Activated CD4-positive, alpha-beta T cell treated with anti-CD3 and anti-CD28 coated beads for 36 hours (primary cell): Measurements from ENCODE around the gene PPM1E. TPM values are rescaled to one million over a fixed set of nuclear protein-coding genes. Genes with fewer than 3 reads are reported as not detected.
A peak's percentile ranks its signal among the peaks of the same experiment; 100 is the strongest.

Experiments used
- ATAC-seq: fragments of 200-7000 bp; cut with Tn5 transposase; one replicate; pipeline ENCODE4 v1.10.0; 2021; ENCODE audit warnings: mild to moderate bottlenecking, moderate library complexity
- CTCF ChIA-PET: fragments of 350-600 bp; sonication (Branson Sonifier 250); formaldehyde crosslinking; loops from one replicate; lab custom pipeline; 2021; ENCODE audit warnings: antibody characterized with exemption; lab: Charles Lee
- POLR2A ChIA-PET: fragments of 350-600 bp; sonication (Branson Sonifier 250); formaldehyde crosslinking; loops from one replicate; lab custom pipeline; 2021; ENCODE audit warnings: antibody characterized with exemption, inconsistent platforms; lab: Charles Lee
- DNase-seq: peaks from one replicate; pipeline ENCODE4 v3.0.0-alpha.2; 2020
- H3K27ac Mint-ChIP-seq: one replicate; pipeline ENCODE4 v1.8.0; 2021; ENCODE audit warnings: mixed read lengths
- H3K27me3 Mint-ChIP-seq: one replicate; pipeline ENCODE4 v1.8.0; 2021; ENCODE audit warnings: mixed read lengths
- H3K36me3 Mint-ChIP-seq: one replicate; pipeline ENCODE4 v1.8.0; 2021; ENCODE audit warnings: low read depth, mixed read lengths
- H3K4me1 Mint-ChIP-seq: one replicate; pipeline ENCODE4 v1.8.0; 2021; ENCODE audit warnings: mixed read lengths
- H3K4me3 Mint-ChIP-seq: one replicate; pipeline ENCODE4 v1.8.0; 2021; ENCODE audit warnings: mild to moderate bottlenecking, moderate library complexity, mixed read lengths
- H3K9me3 Mint-ChIP-seq: one replicate; pipeline ENCODE4 v1.8.0; 2021; ENCODE audit warnings: low read depth, mixed read lengths
- intact Hi-C, 2 experiments: fragments of 100-400 bp; cut with DNase I in 1 of 2; cut with micrococcal nuclease in 1 of 2; formaldehyde crosslinking; loops; one replicate each; pipeline versions ENCODE4 v1.14.2 to v1.15.1; 2022 to 2024; cut with DNase I, micrococcal nuclease
- total RNA-seq, 2 experiments: library from RNA; stranded (reverse); gene quantifications; one replicate each; pipeline ENCODE4 v1.2.3, GENCODE V29; 2021

Gene PPM1E
- not detected for total RNA-seq

DNA sequence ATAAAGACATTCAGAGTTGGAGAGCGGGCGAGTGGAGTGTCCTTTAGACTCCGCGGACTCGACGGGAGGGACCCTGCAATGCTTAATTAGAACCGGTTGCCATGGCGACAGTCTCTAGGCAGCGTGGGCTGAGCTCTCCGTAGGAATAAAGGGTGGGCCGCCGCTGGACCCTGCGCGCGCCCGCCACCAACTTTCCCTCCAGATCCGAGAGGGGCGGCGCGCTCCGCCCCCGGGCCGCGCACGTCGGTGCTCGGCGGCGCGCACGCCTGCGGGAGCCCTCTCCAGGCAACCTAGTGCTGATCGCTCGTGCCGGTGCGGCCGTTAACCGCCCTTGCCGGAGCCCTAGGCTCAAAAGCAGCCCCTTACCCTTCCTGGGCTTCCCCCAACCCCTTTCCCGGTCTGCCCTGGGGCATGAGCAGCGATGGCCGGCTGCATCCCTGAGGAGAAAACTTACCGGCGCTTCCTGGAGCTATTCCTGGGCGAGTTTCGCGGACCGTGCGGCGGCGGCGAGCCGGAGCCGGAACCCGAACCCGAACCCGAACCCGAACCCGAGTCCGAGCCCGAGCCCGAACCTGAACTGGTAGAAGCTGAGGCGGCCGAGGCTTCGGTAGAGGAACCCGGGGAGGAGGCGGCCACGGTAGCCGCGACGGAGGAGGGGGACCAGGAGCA, at the start of gene PPM1E:
Gene PPM1E (plus strand): TSS at position 278 of the 669 bp plus-strand sequence.
- POLR2A ChIA-PET = interaction anchor here (0.6 to 0.8 kb wide), 2 partner anchors 125 to 130 kb away, joined by 3 to 5 read pairs; no protein-coding TSS in a partner anchor
- Mint-ChIP-seq H3K9me3 (no peaks in the 10 kb centered on the region), H3K27ac (no peak within 1 kb of the TSS)

DNA sequence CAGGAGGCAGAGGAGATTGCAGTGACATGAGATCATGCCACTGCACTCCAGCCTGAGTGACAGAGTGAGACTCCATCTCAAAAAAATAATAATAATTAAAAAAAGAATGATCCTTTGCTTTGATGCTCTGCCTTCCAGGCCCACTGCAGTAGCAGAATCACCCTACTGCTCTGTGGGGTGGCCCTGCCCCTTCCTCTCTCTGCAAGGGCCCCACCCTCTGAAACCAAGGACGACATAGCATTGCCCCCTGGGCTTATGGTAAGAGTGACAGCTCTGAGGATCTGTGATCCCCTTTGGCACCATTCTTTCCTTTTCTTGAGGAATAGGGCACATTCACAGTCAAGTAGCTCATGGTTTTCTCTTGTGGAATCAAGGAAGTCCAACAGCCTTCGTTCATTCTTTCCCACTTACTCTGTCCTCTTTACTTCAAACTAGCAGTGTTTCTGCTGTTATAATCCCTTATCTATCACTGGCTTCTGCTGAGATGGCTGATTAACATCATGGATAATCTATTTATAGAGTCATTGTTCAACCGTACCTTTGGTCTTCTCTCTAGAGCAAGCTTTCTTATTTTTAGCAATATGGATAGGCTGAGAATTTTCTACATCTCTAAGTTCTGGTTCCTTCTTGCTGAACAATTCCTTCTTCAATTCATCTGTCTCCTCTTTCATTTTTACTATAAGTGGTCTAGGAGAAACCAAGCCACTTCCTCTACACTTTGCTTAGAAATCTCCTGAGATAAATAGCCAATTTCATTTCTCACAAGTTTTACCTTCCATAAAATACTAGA, 49.1 kb upstream of the PPM1E start:
- ATAC-seq (no peak), DNase-seq (no peak)
- no peaks in the 10 kb centered on the region for H3K9me3 Mint-ChIP-seq
- peak overlapping the region; percentile 52 for H3K27ac Mint-ChIP-seq
- intact Hi-C loops = no loop called here
- H3K4me1 Mint-ChIP-seq = peaks cover 28% of the 10 kb centered on the region
- ChIA-PET POLR2A (no interaction called here), CTCF (interaction anchor here (0.8 to 1.0 kb wide), 2 partner anchors 21 to 299 kb away, joined by 3 to 4 read pairs; no protein-coding TSS in a partner anchor)
- no peak overlapping the region for H3K4me3 Mint-ChIP-seq
- H3K27me3 Mint-ChIP-seq = no peaks in the 10 kb centered on the region
- peaks cover 32% of the 10 kb centered on the region for H3K36me3 Mint-ChIP-seq

More for the DNA sequence above, at the start of gene PPM1E:
- CTCF ChIA-PET = interaction anchor here (0.7 to 1.1 kb wide), 3 partner anchors 10 to 249 kb away, joined by 3 to 5 read pairs (median 3); no protein-coding TSS in a partner anchor
- H3K4me3 Mint-ChIP-seq = peak within 1 kb of the TSS; percentile 71
- no peaks in the 10 kb centered on the region for H3K36me3 Mint-ChIP-seq
- ATAC-seq = peak; percentile 71
- H3K27me3 Mint-ChIP-seq = peaks cover 46% of the 10 kb centered on the region
- H3K4me1 Mint-ChIP-seq = peaks cover 9% of the 10 kb centered on the region
- peak; percentile 71 for DNase-seq
- intact Hi-C loops = no loop called here

DNA sequence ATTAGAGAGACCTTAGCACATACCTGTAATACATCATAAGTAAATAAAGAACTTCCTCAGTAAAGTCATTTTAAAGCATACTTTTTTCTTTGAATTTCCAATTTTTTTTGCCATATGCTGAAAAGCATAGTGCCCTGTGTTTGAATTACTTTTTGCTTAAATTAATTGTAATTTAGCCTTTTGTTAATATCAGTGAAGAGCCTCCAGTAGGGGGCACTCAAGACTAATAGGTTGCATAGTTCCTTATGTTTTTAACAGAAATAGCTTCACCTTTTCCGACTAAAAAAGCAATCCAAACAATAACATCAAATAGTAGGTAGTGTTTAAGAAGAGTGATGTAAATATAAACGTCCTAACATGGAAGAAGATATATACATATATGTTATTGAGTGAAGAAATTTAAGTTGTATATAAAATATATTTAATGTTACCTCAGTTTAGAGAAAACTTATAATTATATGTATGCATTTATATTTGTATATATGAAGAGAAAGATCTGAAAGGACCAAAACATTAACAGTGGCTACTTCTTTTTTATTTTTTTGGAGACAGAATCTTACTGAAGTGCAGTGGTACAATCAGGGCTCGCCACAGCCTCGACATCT, 44.6 kb upstream of the PPM1E start:
- CTCF ChIA-PET = interaction anchor here (0.8 to 3.6 kb wide), 12 partner anchors 11 to 299 kb away, joined by 3 to 39 read pairs (median 4); no protein-coding TSS in a partner anchor
- DNase-seq (peak; percentile 50), ATAC-seq (no peak)
- peaks cover 31% of the 10 kb centered on the region for H3K36me3 Mint-ChIP-seq
- no peak overlapping the region for H3K4me3 Mint-ChIP-seq
- H3K9me3 Mint-ChIP-seq = no peaks in the 10 kb centered on the region
- no peaks in the 10 kb centered on the region for H3K27me3 Mint-ChIP-seq
- no peak overlapping the region for H3K27ac Mint-ChIP-seq
- intact Hi-C loops = loop anchor here (1.0 kb wide), 2 partner anchors 293 to 294 kb away; no protein-coding TSS in a partner anchor
- POLR2A ChIA-PET = interaction anchor here (0.6 kb wide), 1 partner anchor 797 kb away, joined by 4 read pairs; no protein-coding TSS in a partner anchor
- peaks cover 8% of the 10 kb centered on the region for H3K4me1 Mint-ChIP-seq

DNA sequence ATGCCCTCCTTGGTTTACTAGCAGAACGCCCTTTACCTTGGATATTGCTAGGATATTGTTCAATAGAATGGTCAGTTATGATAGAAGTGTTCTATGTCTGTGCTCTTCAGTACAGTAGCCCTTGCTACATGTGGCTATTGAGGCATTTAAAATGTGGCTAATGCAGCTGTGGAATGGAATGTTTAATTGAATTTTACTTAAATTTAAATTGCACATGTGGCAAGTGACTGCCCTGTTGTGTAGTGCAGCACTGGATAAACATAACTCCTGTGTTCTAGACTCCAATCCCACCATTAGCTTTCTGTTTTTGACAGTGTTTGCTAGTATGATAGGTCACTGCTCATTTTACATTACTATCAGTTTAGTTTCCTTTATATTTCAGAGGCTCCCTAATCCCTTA, 33.4 kb upstream of the PPM1E start:
- CTCF ChIA-PET = interaction anchor here (1.1 kb wide), 1 partner anchor 283 kb away, joined by 4 read pairs; no protein-coding TSS in a partner anchor
- ATAC-seq = no peak
- Mint-ChIP-seq H3K36me3 (peaks cover 14% of the 10 kb centered on the region), H3K9me3 (no peaks in the 10 kb centered on the region), H3K4me3 (no peak overlapping the region), H3K27me3 (no peaks in the 10 kb centered on the region), H3K27ac (no peak overlapping the region), H3K4me1 (no peaks in the 10 kb centered on the region)
- intact Hi-C loops = no loop called here
- POLR2A ChIA-PET = no interaction called here
- no peak for DNase-seq

DNA sequence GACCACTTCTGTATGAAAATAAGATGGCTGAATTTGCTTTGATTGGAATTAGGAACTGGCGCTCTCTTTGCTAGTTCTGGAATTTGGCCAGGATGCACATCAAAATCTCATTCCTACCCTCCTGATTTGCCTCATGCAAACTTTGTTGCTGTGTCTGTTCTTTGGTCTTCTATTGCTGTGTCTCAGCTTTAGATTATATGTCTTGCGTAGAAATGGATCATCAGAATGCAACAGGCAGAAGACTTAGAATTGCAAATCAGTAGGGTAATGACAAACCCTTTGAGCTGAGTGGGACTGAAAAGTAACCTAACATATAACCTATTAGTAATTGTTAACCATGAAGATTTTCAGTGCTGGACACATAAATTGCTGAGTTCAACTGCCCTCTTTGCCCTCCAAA, 33.0 kb upstream of the PPM1E start:
- Mint-ChIP-seq H3K27me3 (no peaks in the 10 kb centered on the region), H3K9me3 (no peaks in the 10 kb centered on the region), H3K4me3 (no peak overlapping the region), H3K27ac (no peak overlapping the region), H3K4me1 (no peaks in the 10 kb centered on the region), H3K36me3 (peaks cover 14% of the 10 kb centered on the region)
- intact Hi-C loops = no loop called here
- no peak for ATAC-seq
- ChIA-PET CTCF (interaction anchor here (1.1 kb wide), 1 partner anchor 282 kb away, joined by 4 read pairs; no protein-coding TSS in a partner anchor), POLR2A (no interaction called here)
- no peak for DNase-seq

DNA sequence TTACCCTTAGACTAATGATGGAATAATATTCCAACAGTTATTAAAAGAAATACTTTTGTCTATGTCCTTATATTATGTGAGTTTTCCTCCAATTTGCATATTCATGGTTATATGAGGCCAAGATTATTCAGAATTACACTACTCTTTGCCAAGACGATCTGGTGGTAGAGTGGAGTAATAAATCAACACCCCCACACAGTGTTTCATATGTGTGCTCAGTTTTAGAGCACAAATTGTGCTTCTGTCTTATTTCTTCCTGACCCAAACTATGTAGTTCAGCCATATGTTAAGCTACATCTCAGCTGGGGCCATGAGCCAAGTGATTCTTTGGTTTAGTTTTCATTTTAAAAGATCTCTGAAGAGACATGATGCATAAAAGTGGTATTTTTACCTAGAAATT, 26.9 kb upstream of the PPM1E start:
- ChIA-PET CTCF (no interaction called here), POLR2A (no interaction called here)
- ATAC-seq (no peak), DNase-seq (no peak)
- Mint-ChIP-seq H3K4me3 (no peak overlapping the region), H3K9me3 (no peaks in the 10 kb centered on the region), H3K4me1 (no peaks in the 10 kb centered on the region), H3K36me3 (peaks cover 11% of the 10 kb centered on the region), H3K27ac (no peak overlapping the region), H3K27me3 (no peaks in the 10 kb centered on the region)
- intact Hi-C loops = no loop called here

DNA sequence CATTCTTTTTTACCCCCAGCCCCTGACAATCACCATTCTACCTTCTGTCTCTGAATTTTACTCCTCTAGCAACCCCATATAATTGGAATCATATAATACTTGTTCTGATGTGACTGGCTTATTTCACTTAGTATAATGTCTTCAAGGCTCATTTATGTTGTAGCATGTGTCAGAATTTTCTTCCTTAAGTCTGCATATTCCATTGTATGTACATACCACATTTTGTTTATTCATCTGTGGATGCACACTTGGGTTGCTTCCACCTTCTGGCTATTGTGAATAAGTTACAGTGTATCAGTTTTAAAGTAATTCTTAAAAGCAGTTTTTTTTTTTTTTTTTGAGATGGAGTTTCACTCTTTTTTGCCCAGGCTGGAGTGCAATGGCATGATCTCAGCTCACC, 24.7 kb upstream of the PPM1E start:
- ATAC-seq (no peak), DNase-seq (no peak)
- no peak overlapping the region for H3K4me3 Mint-ChIP-seq
- H3K36me3 Mint-ChIP-seq = peaks cover 8% of the 10 kb centered on the region
- H3K27me3 Mint-ChIP-seq = no peaks in the 10 kb centered on the region
- POLR2A ChIA-PET = no interaction called here
- H3K4me1 Mint-ChIP-seq = no peaks in the 10 kb centered on the region
- intact Hi-C loops = no loop called here
- H3K9me3 Mint-ChIP-seq = no peaks in the 10 kb centered on the region
- CTCF ChIA-PET = no interaction called here
- H3K27ac Mint-ChIP-seq = no peak overlapping the region

DNA sequence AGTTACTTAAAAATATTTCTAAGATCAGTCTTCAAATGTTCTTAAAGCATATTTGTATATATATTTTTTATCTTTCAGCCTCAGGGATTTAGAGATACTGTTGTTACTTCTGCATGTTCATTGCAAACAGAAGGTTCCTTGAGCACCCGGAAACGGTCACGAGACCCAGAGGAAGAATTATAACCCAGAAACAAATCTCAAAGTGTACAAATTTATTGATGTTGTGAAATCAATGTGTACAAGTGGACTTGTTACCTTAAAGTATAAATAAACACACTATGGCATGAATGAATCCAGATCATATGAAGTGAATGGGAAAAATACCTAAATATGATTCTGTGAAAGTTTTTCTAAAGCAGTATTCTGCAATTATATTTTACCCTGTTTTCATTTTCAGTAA, 21.6 kb upstream of the PPM1E start:
- H3K9me3 Mint-ChIP-seq = no peaks in the 10 kb centered on the region
- no peaks in the 10 kb centered on the region for H3K4me1 Mint-ChIP-seq
- no peak overlapping the region for H3K27ac Mint-ChIP-seq
- no peaks in the 10 kb centered on the region for H3K27me3 Mint-ChIP-seq
- DNase-seq = no peak
- no peak for ATAC-seq
- ChIA-PET CTCF (interaction anchor here (0.6 kb wide), 1 partner anchor 425 kb away, joined by 5 read pairs; no protein-coding TSS in a partner anchor), POLR2A (interaction anchor here (0.7 kb wide), 1 partner anchor 1455 kb away, joined by 3 read pairs; no protein-coding TSS in a partner anchor)
- intact Hi-C loops = no loop called here
- no peak overlapping the region for H3K4me3 Mint-ChIP-seq
- H3K36me3 Mint-ChIP-seq = peaks cover 8% of the 10 kb centered on the region

DNA sequence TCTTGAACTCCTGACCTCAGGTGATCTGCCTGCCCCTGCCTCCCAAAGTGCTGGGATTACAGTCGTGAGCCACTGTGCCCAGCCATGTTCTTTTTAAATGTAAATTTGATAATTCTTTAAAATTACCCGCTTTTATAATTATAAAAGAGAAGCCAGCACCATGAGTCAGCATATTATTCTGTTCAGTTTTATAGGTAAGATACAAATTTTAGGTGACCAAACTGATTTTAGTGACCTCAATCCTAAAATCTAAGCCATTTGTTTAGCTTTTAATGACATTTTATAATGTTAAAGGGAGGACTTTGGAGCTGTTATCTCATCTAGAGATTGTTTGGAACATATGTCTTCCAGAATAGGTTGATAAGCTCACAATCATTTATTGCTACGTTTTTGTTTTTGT, 20.8 kb upstream of the PPM1E start:
- ATAC-seq (no peak), DNase-seq (no peak)
- H3K9me3 Mint-ChIP-seq = no peaks in the 10 kb centered on the region
- peaks cover 4% of the 10 kb centered on the region for H3K36me3 Mint-ChIP-seq
- H3K27me3 Mint-ChIP-seq = no peaks in the 10 kb centered on the region
- no peak overlapping the region for H3K4me3 Mint-ChIP-seq
- ChIA-PET CTCF (no interaction called here), POLR2A (no interaction called here)
- intact Hi-C loops = no loop called here
- H3K27ac Mint-ChIP-seq = no peak overlapping the region
- H3K4me1 Mint-ChIP-seq = no peaks in the 10 kb centered on the region

DNA sequence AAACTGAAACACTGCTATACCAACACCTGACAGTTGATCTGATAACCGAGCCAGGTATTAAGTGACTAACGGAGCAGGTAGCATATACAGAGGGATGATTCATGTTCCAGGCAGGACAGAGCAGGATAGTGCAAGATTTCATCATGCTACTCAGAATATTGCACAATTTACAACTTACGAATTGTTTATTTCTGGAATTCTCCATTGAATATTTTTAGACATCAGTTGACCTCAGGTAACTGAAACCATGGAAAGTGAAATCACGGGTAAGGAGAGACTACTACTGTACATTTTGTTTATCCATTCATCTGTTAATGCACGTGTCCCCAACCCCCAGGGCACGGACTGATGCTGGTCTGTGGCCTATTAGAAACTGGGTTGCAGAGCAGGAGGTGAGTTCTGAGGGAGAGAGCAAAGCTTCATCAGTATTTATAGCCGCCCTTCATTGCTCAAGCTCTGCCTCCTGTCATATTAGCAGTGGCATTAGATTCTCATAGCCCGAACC, 14.5 kb upstream of the PPM1E start:
- CTCF ChIA-PET = no interaction called here
- no peaks in the 10 kb centered on the region for H3K36me3 Mint-ChIP-seq
- H3K4me3 Mint-ChIP-seq = no peak overlapping the region
- no peaks in the 10 kb centered on the region for H3K9me3 Mint-ChIP-seq
- intact Hi-C loops = no loop called here
- no peaks in the 10 kb centered on the region for H3K4me1 Mint-ChIP-seq
- DNase-seq = no peak
- ATAC-seq = no peak
- H3K27me3 Mint-ChIP-seq = no peaks in the 10 kb centered on the region
- POLR2A ChIA-PET = no interaction called here
- no peak overlapping the region for H3K27ac Mint-ChIP-seq

DNA sequence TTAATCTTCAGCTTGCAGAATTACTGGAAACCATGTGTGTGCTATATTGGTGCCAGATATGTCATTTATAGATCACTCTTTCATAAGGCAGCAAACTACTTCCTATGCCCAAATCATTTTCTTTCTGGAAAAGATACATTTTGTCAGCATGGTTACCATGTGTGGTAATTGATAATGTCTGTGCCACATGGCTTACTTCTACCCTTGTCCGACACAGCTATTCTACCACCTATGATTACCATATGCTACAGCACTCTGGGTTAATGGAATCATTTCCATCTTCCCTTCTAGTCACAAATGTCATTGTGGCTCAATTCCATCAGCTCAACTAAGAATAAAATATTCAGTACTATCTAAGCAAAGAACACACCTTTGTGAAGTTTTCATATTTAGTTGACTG, 8.0 kb upstream of the PPM1E start:
- Mint-ChIP-seq H3K4me3 (no peak overlapping the region), H3K27me3 (peaks cover 6% of the 10 kb centered on the region), H3K36me3 (no peaks in the 10 kb centered on the region), H3K27ac (no peak overlapping the region), H3K4me1 (no peaks in the 10 kb centered on the region), H3K9me3 (no peaks in the 10 kb centered on the region)
- ChIA-PET POLR2A (no interaction called here), CTCF (interaction anchor here (0.9 to 1.1 kb wide), 2 partner anchors 9 to 257 kb away, joined by 3 to 4 read pairs; no protein-coding TSS in a partner anchor)
- ATAC-seq (no peak), DNase-seq (no peak)
- intact Hi-C loops = no loop called here
